Activated naive CD4-positive, alpha-beta T cell treated with anti-CD3 and anti-CD28 coated beads, Interleukin-2, amount 50 U/mL, for 24 hours (primary cell): ENCODE results near the gene CT55.
"Not testable (repeated sequence)": the region's sequence is repeated elsewhere in the genome, so short reads cannot be mapped to it uniquely, and the experiment has no call there.

Experiments used
- H3K27ac Mint-ChIP-seq: one replicate; pipeline ENCODE4 v1.8.0; 2021; ENCODE audit warnings: mild to moderate bottlenecking, mixed read lengths
- H3K27me3 Mint-ChIP-seq: one replicate; pipeline ENCODE4 v1.8.0; 2021; ENCODE audit warnings: mixed read lengths
- H3K36me3 Mint-ChIP-seq: one replicate; pipeline ENCODE4 v1.8.0; 2021; ENCODE audit warnings: mixed read lengths
- H3K4me1 Mint-ChIP-seq: one replicate; pipeline ENCODE4 v1.8.0; 2021; ENCODE audit warnings: mixed read lengths
- H3K4me3 Mint-ChIP-seq: one replicate; pipeline ENCODE4 v1.8.0; 2021; ENCODE audit warnings: mild to moderate bottlenecking, mixed read lengths
- H3K9me3 Mint-ChIP-seq: one replicate; pipeline ENCODE4 v1.8.0; 2021; ENCODE audit warnings: mixed read lengths

Gene CT55

GRCh38 chrX:135170877-135171519, at the start of gene CT55:
CT55 (minus strand) TSS chrX:135171398; CDS start chrX:135171171, 227 bp downstream.
- Mint-ChIP-seq H3K27me3 (peaks cover 2% of the 10 kb centered on the region), H3K4me3 (no peak within 1 kb of the TSS), H3K36me3 (no peaks in the 10 kb centered on the region), H3K27ac (no peak within 1 kb of the TSS), H3K9me3 (no peaks in the 10 kb centered on the region), H3K4me1 (no peaks in the 10 kb centered on the region)

- H3K36me3 Mint-ChIP-seq, result no peaks in the 10 kb centered on the region
- H3K4me3 Mint-ChIP-seq, result no peak overlapping the region
- H3K27me3 Mint-ChIP-seq, result no peaks in the 10 kb centered on the region
- H3K27ac Mint-ChIP-seq, result peak overlapping the region; percentile 12
- H3K4me1 Mint-ChIP-seq, result peaks cover 13% of the 10 kb centered on the region
- no peaks in the 10 kb centered on the region for H3K9me3 Mint-ChIP-seq
These were observed 42.1 kb upstream of the CT55 start for GRCh38 chrX:135213200-135213844.

- H3K36me3 Mint-ChIP-seq, H3K27ac Mint-ChIP-seq, H3K4me1 Mint-ChIP-seq, H3K4me3 Mint-ChIP-seq, H3K27me3 Mint-ChIP-seq, H3K9me3 Mint-ChIP-seq: not testable (repeated sequence)
These were observed 35.2 kb upstream of the CT55 start for GRCh38 chrX:135206427-135206826.

- Mint-ChIP-seq H3K36me3 (no peaks in the 10 kb centered on the region), H3K27ac (no peak overlapping the region), H3K4me3 (no peak overlapping the region), H3K4me1 (no peaks in the 10 kb centered on the region), H3K9me3 (no peaks in the 10 kb centered on the region), H3K27me3 (no peaks in the 10 kb centered on the region)
These were observed 29.1 kb upstream of the CT55 start for GRCh38 chrX:135200297-135200696.

GRCh38 chrX:135194684-135195083, 23.5 kb upstream of the CT55 start:
- H3K27ac Mint-ChIP-seq, result no peak overlapping the region
- H3K9me3 Mint-ChIP-seq, result no peaks in the 10 kb centered on the region
- H3K4me1 Mint-ChIP-seq, result no peaks in the 10 kb centered on the region
- no peak overlapping the region for H3K4me3 Mint-ChIP-seq
- H3K27me3 Mint-ChIP-seq, result no peaks in the 10 kb centered on the region
- H3K36me3 Mint-ChIP-seq, result no peaks in the 10 kb centered on the region

- Mint-ChIP-seq H3K27me3 (no peaks in the 10 kb centered on the region), H3K9me3 (no peaks in the 10 kb centered on the region)
These were observed 22.5 kb upstream of the CT55 start for GRCh38 chrX:135193740-135194139.

GRCh38 chrX:135191838-135192237, 20.6 kb upstream of the CT55 start:
- Mint-ChIP-seq H3K4me3 (no peak overlapping the region), H3K4me1 (no peaks in the 10 kb centered on the region), H3K27ac (no peak overlapping the region), H3K27me3 (peaks cover 2% of the 10 kb centered on the region), H3K9me3 (no peaks in the 10 kb centered on the region), H3K36me3 (no peaks in the 10 kb centered on the region)

More at GRCh38 chrX:135193740-135194139, 22.5 kb upstream of the CT55 start:
- H3K27ac Mint-ChIP-seq, result no peak overlapping the region
- H3K36me3 Mint-ChIP-seq, result no peaks in the 10 kb centered on the region
- H3K4me1 Mint-ChIP-seq, result no peaks in the 10 kb centered on the region
- no peak overlapping the region for H3K4me3 Mint-ChIP-seq

- Mint-ChIP-seq H3K27me3 (peaks cover 10% of the 10 kb centered on the region), H3K36me3 (no peaks in the 10 kb centered on the region), H3K4me1 (no peaks in the 10 kb centered on the region), H3K9me3 (no peaks in the 10 kb centered on the region), H3K4me3 (no peak overlapping the region), H3K27ac (no peak overlapping the region)
These were observed 14.7 kb upstream of the CT55 start for GRCh38 chrX:135185795-135186443.

GRCh38 chrX:135178636-135179035, 7.4 kb upstream of the CT55 start:
- Mint-ChIP-seq H3K36me3 (no peaks in the 10 kb centered on the region), H3K4me1 (no peaks in the 10 kb centered on the region), H3K27ac (no peak overlapping the region), H3K9me3 (no peaks in the 10 kb centered on the region), H3K27me3 (peaks cover 2% of the 10 kb centered on the region), H3K4me3 (no peak overlapping the region)

GRCh38 chrX:135170468-135170867, 730 bp downstream of the CT55 start:
- no peak overlapping the region for H3K27ac Mint-ChIP-seq
- H3K4me3 Mint-ChIP-seq, result no peak overlapping the region
- no peaks in the 10 kb centered on the region for H3K4me1 Mint-ChIP-seq
- no peaks in the 10 kb centered on the region for H3K9me3 Mint-ChIP-seq
- H3K36me3 Mint-ChIP-seq, result no peaks in the 10 kb centered on the region
- peaks cover 2% of the 10 kb centered on the region for H3K27me3 Mint-ChIP-seq

- not testable (repeated sequence) for H3K27ac Mint-ChIP-seq, H3K4me3 Mint-ChIP-seq, H3K9me3 Mint-ChIP-seq, H3K36me3 Mint-ChIP-seq, H3K27me3 Mint-ChIP-seq, H3K4me1 Mint-ChIP-seq
These were observed 1.7 kb downstream of the CT55 start for GRCh38 chrX:135169534-135169933.

GRCh38 chrX:135168486-135168885, 2.7 kb downstream of the CT55 start:
- H3K27ac Mint-ChIP-seq, result no peak overlapping the region
- no peaks in the 10 kb centered on the region for H3K9me3 Mint-ChIP-seq
- no peak overlapping the region for H3K4me3 Mint-ChIP-seq
- H3K36me3 Mint-ChIP-seq, result no peaks in the 10 kb centered on the region
- H3K27me3 Mint-ChIP-seq, result peaks cover 2% of the 10 kb centered on the region
- no peaks in the 10 kb centered on the region for H3K4me1 Mint-ChIP-seq

- not testable (repeated sequence) for H3K9me3 Mint-ChIP-seq, H3K4me1 Mint-ChIP-seq, H3K27ac Mint-ChIP-seq, H3K36me3 Mint-ChIP-seq, H3K27me3 Mint-ChIP-seq, H3K4me3 Mint-ChIP-seq
These were observed 16.5 kb downstream of the CT55 start for GRCh38 chrX:135154688-135155087.

GRCh38 chrX:135126145-135126544, 45.1 kb downstream of the CT55 start:
- not testable (repeated sequence) for H3K27ac Mint-ChIP-seq, H3K4me1 Mint-ChIP-seq, H3K36me3 Mint-ChIP-seq, H3K9me3 Mint-ChIP-seq, H3K4me3 Mint-ChIP-seq, H3K27me3 Mint-ChIP-seq

GRCh38 chrX:135120056-135120576, 51.1 kb downstream of the CT55 start, which contains the start of gene ETDB:
ETDB (minus strand) TSS chrX:135120526; CDS start chrX:135119261, 1,265 bp downstream.
- H3K9me3 Mint-ChIP-seq, H3K27ac Mint-ChIP-seq: not testable (repeated sequence)

GRCh38 chrX:135116064-135116463, 55.1 kb downstream of the CT55 start:
- H3K4me3 Mint-ChIP-seq, H3K9me3 Mint-ChIP-seq, H3K27ac Mint-ChIP-seq, H3K36me3 Mint-ChIP-seq, H3K27me3 Mint-ChIP-seq, H3K4me1 Mint-ChIP-seq: not testable (repeated sequence)

More at GRCh38 chrX:135120056-135120576, 51.1 kb downstream of the CT55 start, which contains the start of gene ETDB:
- not testable (repeated sequence) for H3K36me3 Mint-ChIP-seq, H3K4me1 Mint-ChIP-seq, H3K27me3 Mint-ChIP-seq, H3K4me3 Mint-ChIP-seq
